GM12875 (cell line): ENCODE data around the gene VPS35.

Experiments
- H3K4me3 ChIP-seq: one replicate; pipeline ENCODE4 v1.5.1; 2011; ENCODE audit warnings: low read depth, low read length, control low read depth
- TF ChIP-seq, protein P1 (sequence below): IDR thresholded peaks from 2 replicates; pipeline ENCODE4 v1.5.1; 2011; ENCODE audit warnings: low read depth, mild to moderate bottlenecking, control low read depth, inconsistent platforms, low read length, moderate library complexity, borderline replicate concordance; ENCODE audit not compliant: insufficient read depth

VPS35 gene

DNA sequence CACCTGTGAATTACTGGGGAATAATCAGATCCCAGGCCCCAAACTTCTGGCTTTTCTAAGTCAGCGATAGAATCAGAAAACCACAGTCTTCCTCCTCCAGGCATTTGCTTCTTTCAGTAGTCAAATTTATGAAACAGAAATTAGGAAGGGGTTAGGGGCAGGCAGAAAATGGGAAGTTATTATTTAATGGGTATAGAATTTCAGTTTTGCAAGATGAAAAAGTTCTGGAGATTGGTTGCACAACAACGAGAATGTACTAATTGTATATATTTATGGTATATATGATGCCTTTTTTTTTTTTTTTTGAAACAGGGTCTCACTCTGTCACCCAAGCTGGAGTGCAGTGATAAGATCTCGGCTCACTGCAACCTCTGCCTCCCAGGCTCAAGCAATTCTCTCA lies 23.9 kb upstream of the VPS35 start:
- no peak overlapping the region for H3K4me3 ChIP-seq
- TF ChIP-seq, protein P1, sequence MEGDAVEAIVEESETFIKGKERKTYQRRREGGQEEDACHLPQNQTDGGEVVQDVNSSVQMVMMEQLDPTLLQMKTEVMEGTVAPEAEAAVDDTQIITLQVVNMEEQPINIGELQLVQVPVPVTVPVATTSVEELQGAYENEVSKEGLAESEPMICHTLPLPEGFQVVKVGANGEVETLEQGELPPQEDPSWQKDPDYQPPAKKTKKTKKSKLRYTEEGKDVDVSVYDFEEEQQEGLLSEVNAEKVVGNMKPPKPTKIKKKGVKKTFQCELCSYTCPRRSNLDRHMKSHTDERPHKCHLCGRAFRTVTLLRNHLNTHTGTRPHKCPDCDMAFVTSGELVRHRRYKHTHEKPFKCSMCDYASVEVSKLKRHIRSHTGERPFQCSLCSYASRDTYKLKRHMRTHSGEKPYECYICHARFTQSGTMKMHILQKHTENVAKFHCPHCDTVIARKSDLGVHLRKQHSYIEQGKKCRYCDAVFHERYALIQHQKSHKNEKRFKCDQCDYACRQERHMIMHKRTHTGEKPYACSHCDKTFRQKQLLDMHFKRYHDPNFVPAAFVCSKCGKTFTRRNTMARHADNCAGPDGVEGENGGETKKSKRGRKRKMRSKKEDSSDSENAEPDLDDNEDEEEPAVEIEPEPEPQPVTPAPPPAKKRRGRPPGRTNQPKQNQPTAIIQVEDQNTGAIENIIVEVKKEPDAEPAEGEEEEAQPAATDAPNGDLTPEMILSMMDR = no peak

DNA sequence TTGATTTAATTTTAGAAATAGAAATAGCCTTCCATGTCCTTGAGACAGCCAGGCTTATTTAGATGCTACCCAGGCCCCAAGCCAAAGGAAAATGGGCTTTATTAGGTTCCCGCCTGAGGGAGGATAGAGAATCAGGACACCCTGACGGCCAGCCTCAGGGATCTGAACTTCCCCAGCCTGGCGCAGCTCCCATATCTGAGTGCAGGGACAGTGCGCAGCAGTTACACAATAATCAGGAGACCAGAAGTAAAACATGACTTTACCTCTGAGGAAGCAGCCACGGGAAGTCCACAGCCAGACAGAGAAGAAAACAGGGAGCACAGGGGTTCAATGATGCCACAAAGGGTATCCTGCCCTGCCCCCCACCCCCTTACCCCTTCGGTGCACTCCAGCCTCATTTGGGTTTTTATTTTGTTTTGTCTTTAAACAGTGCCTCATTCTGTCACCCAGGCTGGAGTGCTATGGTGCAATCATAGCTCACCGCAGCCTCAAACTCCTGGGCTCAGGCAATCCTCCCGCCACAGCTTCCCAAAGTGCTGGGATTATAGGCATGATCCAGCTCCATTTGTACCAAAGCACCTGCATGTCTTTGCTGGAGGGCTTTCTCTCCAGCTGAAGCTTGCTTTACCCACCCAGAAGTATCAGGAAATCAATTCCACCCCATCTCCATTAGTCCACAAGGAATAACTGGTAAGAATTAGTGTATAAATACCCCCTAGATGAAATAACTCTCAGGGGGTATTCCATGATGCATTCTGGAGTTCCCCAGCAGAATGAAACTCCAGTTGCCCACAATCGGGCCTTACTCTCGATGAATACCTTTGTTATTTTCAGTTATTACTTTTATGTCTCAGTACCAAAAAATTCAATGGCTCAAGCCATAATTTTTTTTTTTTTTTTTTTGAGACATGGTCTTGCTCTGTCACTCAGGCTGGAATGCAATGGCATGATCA lies 22.4 kb upstream of the VPS35 start:
- TF ChIP-seq, protein P1 = no peak
- H3K4me3 ChIP-seq = no peak overlapping the region

DNA sequence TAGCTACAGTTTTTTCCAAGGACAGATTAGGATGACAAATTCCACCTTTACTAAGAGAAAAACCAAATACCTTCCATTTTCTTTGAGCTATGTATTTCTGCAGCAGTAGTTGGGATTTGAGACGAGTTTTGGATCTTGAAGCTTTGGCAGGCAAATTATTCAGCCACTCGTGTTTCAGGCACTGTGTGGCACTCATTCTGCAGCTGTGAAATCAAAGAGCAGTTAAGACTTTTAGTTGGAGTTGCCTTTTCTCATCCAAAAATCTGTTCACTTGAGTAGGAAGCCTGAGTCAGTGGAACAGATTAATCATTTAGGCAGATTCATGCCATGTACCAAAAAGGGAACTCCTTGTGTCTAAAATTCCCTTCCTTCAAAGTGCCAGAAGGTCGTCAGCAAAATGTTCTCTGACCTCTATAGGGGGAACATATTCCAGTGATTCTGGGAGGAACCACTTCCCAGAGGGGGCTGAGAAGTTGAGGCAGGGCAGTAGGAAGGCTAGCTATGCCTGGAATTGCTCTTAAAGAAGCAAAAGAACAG lies 20.6 kb upstream of the VPS35 start:
- TF ChIP-seq, protein P1 = no peak
- no peak overlapping the region for H3K4me3 ChIP-seq

DNA sequence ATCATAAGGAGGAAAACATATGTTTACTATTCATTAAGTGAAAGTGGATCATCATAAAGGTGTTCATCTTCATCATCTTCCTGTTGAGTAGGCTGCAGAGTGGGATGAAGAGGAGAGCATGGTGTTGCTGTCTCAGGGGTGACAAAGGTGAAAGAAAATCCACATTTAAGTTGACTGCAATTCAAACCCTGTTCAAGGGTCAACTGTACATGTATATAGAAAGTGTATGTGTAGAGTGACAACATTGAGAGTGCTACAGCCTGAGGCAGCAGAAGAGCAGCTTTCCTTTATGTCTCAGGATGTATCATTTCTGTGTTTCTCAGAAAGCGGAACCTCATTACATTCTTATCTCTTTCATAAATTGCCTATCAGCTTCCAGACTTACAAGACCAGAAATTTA lies 17.7 kb upstream of the VPS35 start:
- H3K4me3 ChIP-seq = no peak overlapping the region
- TF ChIP-seq, protein P1 = no peak

DNA sequence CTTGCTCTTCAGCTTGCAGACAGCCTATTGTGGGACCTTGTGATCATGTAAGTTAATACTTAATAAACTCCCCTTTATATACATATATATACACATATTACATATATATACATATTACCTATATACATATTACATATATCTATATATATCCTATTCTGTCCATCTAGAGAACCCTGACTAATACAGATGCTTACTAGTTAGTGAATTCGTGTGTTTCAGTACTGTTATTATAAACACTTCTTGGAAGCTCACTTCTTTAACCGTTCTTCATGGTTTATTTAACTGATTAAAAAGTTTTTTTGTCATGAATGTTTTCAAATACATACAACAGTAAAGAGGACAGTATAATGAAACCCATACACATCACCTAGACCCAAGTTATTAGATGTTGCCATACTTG lies 13.1 kb upstream of the VPS35 start:
- no peak overlapping the region for H3K4me3 ChIP-seq
- TF ChIP-seq, protein P1 = no peak

DNA sequence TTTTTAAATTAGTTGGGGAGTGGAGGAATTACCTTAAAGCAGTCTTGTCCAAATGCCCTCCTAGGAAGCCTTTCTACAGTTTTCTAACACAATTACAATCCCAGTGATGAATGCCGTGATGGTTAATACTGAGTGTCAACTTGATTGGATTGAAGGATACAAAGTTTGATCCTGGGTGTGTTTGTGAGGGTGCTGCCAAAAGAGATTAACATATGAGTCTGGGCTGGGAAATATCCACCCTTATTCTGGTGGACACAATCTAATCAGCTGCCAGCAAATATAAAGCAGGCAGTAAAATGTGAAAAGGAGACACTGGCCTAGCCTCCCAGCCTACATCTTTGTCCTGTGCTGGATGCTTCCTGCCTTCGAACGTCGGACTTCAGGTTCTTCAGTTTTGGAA lies 12.6 kb upstream of the VPS35 start:
- H3K4me3 ChIP-seq = no peak overlapping the region
- TF ChIP-seq, protein P1 = no peak

DNA sequence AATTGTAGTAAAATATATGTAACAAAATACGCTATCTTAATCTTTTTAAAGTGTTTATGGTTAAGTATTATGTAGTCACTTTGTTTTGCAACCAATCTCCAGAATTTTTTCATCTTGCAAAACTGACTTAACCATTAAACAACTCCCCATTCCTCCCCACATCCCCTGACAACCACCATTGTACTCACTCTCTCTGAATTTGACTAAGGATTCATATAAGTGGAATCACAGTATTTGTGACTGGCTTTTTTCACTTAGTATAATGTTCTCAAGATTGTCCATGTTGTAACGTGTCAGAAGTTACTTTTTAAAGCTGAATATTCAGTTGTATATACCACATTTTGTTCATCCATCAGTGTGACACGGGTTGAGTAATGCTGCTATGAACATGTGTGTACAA lies 11.1 kb upstream of the VPS35 start:
- TF ChIP-seq, protein P1 = no peak

More for the DNA sequence above, 11.1 kb upstream of the VPS35 start:
- no peak overlapping the region for H3K4me3 ChIP-seq
